Activated CD8-positive, alpha-beta T cell treated with anti-CD3 and anti-CD28 coated beads for 36 hours (primary cell): Measurements from ENCODE around the gene TIE1. TPM values are rescaled to one million over a fixed set of nuclear protein-coding genes. Genes with fewer than 3 reads are reported as not detected.

Source experiments
- ATAC-seq: fragments of 200-7000 bp; cut with Tn5 transposase; one replicate; pipeline ENCODE4 v1.10.0; 2021; ENCODE audit warnings: mild to moderate bottlenecking, moderate library complexity
- CTCF ChIA-PET: fragments of 350-600 bp; sonication (Branson Sonifier 250); formaldehyde crosslinking; loops from one replicate; lab custom pipeline; 2021; ENCODE audit warnings: antibody characterized with exemption; lab: Charles Lee
- POLR2A ChIA-PET: fragments of 350-600 bp; sonication (Branson Sonifier 250); formaldehyde crosslinking; loops from one replicate; lab custom pipeline; 2021; ENCODE audit warnings: antibody characterized with exemption; lab: Charles Lee
- DNase-seq: peaks from one replicate; pipeline ENCODE4 v3.0.0-alpha.2; 2020
- H3K27ac Mint-ChIP-seq: one replicate; pipeline ENCODE4 v1.8.0; 2021; ENCODE audit warnings: mild to moderate bottlenecking, mixed read lengths
- H3K27me3 Mint-ChIP-seq: one replicate; pipeline ENCODE4 v1.8.0; 2021; ENCODE audit warnings: mixed read lengths
- H3K36me3 Mint-ChIP-seq: one replicate; pipeline ENCODE4 v1.8.0; 2021; ENCODE audit warnings: low read depth, mixed read lengths
- H3K4me1 Mint-ChIP-seq: one replicate; pipeline ENCODE4 v1.8.0; 2021; ENCODE audit warnings: low read depth, mixed read lengths
- H3K4me3 Mint-ChIP-seq: one replicate; pipeline ENCODE4 v1.8.0; 2021; ENCODE audit warnings: mild to moderate bottlenecking, moderate library complexity, mixed read lengths
- H3K9me3 Mint-ChIP-seq: one replicate; pipeline ENCODE4 v1.8.0; 2021; ENCODE audit warnings: mixed read lengths
- CTCF ChIP-seq: fragments of 200-600 bp; IDR thresholded peaks from one replicate; pipeline ENCODE4 v1.8.0; 2022; ENCODE audit warnings: antibody characterized with exemption, mild to moderate bottlenecking
- intact Hi-C: fragments of 100-400 bp; cut with micrococcal nuclease; formaldehyde crosslinking; loops from one replicate; pipeline ENCODE4 v1.10.0; 2022
- total RNA-seq, 2 experiments: library from RNA; stranded (reverse); gene quantifications; one replicate each; pipeline ENCODE4 v1.2.3, GENCODE V29; 2021

The TIE1 gene
- total RNA-seq = under 1 TPM in 1 of 2 experiments, not detected in 1; 0.25 TPM

- intact Hi-C loops = no loop called here
- TF ChIP-seq CTCF = no peak
- H3K9me3 Mint-ChIP-seq = no peaks in the 10 kb centered on the region
- H3K4me1 Mint-ChIP-seq = peaks cover 9% of the 10 kb centered on the region
- no peaks in the 10 kb centered on the region for H3K36me3 Mint-ChIP-seq
- no peak for ATAC-seq
- ChIA-PET POLR2A (no interaction called here), CTCF (no interaction called here)
- H3K4me3 Mint-ChIP-seq = no peak within 1 kb of the TSS
- no peak for DNase-seq
- no peaks in the 10 kb centered on the region for H3K27me3 Mint-ChIP-seq
- H3K27ac Mint-ChIP-seq = no peak within 1 kb of the TSS
Observed at GRCh38 chr1:43300378-43301094, at the start of gene TIE1. Gene TIE1 (plus strand): TSS chr1:43300982. CDS start chr1:43301072, 90 bp downstream.

DNA sequence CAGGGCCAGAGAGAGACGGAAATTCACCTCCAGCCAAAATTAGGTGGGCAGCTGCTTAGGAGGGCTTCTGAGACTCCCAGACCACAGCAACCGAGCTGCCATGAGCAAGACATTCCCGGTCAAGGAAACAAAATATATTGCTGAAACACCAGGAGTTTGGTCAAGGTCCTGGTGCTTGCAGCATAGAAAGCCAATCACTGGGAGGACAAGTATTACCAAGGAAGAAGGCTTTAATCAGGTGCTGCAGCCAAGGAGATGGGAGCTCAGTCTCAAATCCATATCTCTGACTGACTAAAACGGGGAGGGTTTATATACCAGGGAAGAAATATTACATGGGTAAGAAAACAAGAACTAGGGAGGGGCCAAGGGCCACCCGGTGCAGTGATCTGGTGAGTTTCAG lies 49.8 kb upstream of the TIE1 start:
- ChIA-PET CTCF (no interaction called here), POLR2A (no interaction called here)
- intact Hi-C loops = no loop called here
- Mint-ChIP-seq H3K4me1 (no peaks in the 10 kb centered on the region), H3K27me3 (peaks cover 6% of the 10 kb centered on the region), H3K36me3 (no peaks in the 10 kb centered on the region), H3K4me3 (no peak overlapping the region), H3K27ac (no peak overlapping the region), H3K9me3 (no peaks in the 10 kb centered on the region)
- ATAC-seq (no peak), DNase-seq (no peak)
- no peak for TF ChIP-seq CTCF

DNA sequence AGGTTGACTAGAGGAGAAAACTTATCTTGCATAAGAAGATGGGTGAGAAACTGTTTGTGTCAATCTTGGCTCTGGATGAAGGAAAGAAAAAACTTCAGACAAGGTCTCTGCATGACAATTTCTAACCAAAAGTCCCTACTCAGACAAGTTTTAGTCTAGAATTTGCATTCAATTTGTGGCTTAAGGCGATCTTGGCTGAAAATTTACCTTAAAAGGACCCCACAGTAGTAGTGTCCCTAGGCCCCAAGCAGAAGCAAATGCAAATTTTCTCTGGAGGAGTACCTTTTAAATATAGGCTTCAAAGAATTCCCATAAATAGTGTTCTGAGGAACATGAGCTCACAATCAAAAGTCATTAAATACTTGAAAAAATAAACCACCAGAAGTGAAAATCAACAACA lies 48.6 kb upstream of the TIE1 start:
- no peaks in the 10 kb centered on the region for H3K36me3 Mint-ChIP-seq
- H3K9me3 Mint-ChIP-seq = no peaks in the 10 kb centered on the region
- no peak overlapping the region for H3K27ac Mint-ChIP-seq
- no peak for DNase-seq
- intact Hi-C loops = no loop called here
- H3K4me3 Mint-ChIP-seq = no peak overlapping the region
- H3K27me3 Mint-ChIP-seq = peaks cover 8% of the 10 kb centered on the region
- no peaks in the 10 kb centered on the region for H3K4me1 Mint-ChIP-seq
- ATAC-seq = no peak
- CTCF ChIA-PET = no interaction called here
- no peak for TF ChIP-seq CTCF
- POLR2A ChIA-PET = no interaction called here

GRCh38 chr1:43253173-43253572 lies 47.6 kb upstream of the TIE1 start:
- Mint-ChIP-seq H3K4me3 (no peak overlapping the region), H3K4me1 (no peaks in the 10 kb centered on the region), H3K27me3 (peaks cover 8% of the 10 kb centered on the region), H3K36me3 (no peaks in the 10 kb centered on the region), H3K9me3 (no peaks in the 10 kb centered on the region), H3K27ac (no peak overlapping the region)
- no peak for ATAC-seq
- ChIA-PET CTCF (no interaction called here), POLR2A (interaction anchor here (0.7 kb wide), 1 partner anchor 54 kb away, joined by 3 read pairs; no protein-coding TSS in a partner anchor)
- intact Hi-C loops = no loop called here
- DNase-seq = no peak
- TF ChIP-seq CTCF = no peak

DNA sequence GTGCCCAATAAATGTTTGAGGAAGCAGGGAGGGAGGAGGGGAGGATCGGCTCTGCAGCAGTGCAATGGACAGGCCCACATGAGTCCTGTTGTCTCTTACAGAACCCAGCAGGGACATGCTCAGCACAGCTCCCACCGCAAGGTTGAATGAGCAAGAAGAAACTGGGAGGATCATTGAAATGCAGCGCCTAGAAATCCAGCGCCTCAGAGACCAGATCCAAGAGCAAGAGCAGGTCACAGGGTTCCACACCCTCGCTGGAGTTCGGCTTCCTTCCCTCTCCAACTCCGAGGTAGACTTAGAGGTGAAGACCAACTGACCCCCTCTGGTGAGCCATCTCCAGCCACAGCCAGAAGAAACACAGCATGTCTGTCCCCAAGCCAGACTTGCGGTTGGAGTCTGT lies 46.9 kb upstream of the TIE1 start:
- ChIA-PET POLR2A (interaction anchor here (0.7 kb wide), 1 partner anchor 53 kb away, joined by 3 read pairs; no protein-coding TSS in a partner anchor), CTCF (no interaction called here)
- H3K27me3 Mint-ChIP-seq = peaks cover 8% of the 10 kb centered on the region
- no peak for DNase-seq
- no peaks in the 10 kb centered on the region for H3K9me3 Mint-ChIP-seq
- H3K36me3 Mint-ChIP-seq = no peaks in the 10 kb centered on the region
- H3K4me3 Mint-ChIP-seq = no peak overlapping the region
- ATAC-seq = no peak
- H3K4me1 Mint-ChIP-seq = no peaks in the 10 kb centered on the region
- TF ChIP-seq CTCF = no peak
- H3K27ac Mint-ChIP-seq = no peak overlapping the region
- intact Hi-C loops = no loop called here
